AG20443 (cell line): Measurements from ENCODE around the gene SCAI.
"Not testable (repeated sequence)": the region's sequence is repeated elsewhere in the genome, so short reads cannot be mapped to it uniquely, and the experiment has no call there.

Experiments used
- DNase-seq: peaks from one replicate; pipeline ENCODE4 v3.0.0; 2012; ENCODE audit warnings: low spot score, mixed read lengths

SCAI gene

DNA sequence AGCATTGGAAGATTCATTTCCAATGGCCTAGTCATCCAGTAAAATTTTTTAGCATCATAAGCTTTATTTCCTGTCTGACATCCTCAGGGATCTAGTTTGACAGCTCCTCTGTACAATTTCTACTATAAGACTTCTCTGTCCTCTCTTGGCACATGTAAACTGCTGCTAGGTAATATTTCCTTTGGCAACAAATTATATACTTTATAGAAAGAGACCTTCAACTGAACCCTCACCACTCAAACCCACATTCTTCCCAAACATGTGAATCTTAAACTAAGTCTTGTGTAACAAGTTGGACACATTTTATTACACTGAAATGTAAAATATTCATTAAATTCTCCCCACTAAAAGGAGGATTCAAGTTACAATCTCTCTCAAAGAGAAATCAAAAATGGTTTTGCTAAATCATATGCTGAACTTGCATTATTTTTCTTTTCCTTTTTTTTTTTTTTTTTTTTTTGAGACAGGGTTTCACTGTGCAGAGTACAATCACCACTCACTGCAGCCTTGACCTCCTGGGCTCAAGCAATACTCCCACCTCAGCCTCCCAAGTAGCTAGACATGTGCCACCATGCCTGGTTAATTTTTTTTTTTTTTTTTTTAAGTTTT, 36.9 kb downstream of the SCAI start:
- peak; percentile 18 for DNase-seq

DNA sequence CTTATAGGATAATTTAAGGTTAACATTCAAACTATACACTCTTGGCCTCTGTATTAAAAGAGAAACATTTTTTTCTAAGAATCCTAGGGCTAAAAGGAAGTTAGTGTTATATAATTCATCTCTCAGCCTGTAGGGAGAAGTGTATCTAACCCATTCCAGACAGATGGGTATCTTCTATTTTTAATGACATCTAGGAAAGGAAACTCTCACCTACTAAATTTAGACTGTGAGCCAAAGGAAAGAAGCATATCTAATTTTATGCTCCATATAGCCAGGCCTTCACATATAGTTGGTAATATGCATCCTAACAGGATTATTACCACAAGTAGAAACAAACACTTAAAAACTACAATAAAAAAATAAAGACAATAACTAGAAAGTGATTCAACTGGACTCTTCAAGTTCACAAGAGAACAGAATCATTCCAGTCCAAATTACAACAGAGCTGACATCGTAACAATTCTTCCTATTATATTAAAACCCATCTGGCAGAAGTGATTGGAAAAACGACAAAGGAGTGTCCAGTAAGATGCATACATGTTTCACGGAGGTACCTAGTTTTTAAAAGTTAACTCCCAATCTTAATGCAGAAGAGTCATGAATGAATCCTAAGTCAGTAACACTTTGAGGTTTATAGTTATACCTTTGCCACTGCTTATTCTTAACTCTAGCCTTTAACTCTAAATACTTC, 39.4 kb downstream of the SCAI start:
- no peak for DNase-seq

DNA sequence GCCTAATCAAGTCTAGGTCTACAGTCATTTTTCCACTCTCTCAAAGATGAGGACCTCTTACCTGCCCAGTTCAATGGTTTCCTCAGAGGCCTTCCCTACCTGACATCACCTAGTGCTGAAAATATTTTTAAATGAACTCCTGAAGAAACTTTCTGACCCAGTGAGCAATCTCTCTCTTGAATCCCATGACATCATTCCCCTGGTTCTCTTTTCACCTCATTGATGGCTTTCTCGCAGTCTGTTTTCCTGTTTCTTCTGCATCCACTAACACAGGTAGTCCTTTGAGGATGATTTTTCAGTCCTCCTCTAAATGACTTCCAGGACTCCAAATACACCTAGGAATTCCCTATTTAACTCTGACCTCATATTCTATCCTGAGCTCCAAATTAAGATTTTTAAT, 40.3 kb downstream of the SCAI start:
- DNase-seq = no peak

DNA sequence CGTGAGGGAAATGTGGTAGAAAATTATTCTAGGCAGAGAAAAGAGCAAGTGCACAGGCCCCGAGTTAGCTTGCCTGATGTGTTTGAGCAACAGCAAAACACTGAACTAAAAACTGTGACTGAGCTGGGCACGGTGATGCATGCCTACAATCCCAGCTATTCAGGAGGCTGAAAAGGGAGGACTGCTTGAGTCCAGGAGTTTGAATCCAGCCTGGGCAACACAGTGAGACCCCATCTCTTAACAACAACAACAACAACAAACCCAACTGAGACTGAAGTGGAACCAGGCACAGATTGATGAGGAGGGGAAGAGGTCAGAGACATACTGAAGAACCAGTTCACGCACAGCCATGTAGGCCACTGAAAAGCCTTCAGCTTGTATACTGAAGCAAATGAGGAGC, 42.5 kb downstream of the SCAI start:
- no peak for DNase-seq

DNA sequence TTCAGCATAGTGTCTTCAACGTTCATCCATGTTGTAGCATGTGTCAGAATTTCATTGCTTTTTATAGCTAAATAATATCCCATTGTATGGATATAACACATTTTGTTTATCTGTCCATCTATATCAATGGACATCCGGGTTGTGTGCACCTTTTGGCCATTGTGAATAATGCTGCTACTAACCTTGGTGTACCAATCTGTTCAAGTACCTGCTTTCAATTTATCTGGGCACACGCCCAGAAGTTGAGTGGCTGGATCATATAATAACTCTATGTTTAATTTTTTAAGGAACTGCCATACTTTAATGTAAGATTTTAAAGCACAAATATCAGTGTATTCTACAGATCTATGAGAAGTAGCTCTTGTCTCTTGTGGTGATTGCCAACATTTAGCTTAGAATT, 43.5 kb downstream of the SCAI start:
- DNase-seq = no peak

DNA sequence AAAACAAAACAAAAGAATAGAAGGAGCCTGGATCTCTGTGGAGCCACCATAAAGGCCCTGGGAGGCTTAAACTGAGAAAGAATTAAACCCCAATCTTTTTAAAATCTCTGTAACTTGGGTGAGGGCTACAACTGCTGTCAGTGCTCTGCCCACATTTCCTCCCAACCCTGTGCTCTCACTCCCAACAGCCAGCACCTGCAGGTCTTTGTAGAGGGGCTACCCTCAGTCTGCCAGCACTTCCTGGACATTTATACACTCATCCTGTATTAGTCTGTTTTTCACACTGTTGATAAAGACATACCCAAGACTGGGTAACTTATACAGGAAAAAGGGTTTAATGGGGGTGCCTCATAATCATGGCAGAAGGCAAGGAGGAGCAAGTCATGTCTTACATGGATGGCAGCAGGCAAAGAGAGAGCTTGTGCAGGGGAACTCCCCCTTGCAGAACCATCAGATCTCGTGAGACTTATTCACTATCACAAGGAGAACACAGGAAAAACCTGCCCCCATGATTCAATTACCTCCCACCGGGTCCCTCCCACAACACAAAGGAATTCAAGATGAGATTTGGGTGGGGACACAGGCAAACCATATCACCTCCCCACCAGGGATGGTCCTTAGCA, 47.4 kb downstream of the SCAI start:
- DNase-seq = no peak

DNA sequence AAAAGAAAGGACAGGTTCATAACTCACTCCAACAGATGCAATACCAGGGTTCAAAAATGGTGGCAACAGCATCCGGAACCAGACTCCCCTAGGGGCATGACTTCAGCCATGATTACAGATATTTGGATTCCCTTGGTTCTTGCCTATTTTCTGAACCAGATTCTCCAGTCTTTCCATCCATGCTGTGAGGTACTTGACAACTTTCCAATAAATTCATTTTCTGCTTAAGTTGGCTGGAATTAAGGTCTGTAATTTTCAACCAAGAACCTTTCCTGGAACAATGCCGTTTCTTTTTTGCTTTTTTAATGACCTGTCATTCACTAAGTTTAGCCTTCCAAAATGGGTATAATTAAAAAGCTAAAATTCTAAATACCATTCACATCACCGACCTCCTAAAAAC, 52.2 kb downstream of the SCAI start:
- DNase-seq = no peak

DNA sequence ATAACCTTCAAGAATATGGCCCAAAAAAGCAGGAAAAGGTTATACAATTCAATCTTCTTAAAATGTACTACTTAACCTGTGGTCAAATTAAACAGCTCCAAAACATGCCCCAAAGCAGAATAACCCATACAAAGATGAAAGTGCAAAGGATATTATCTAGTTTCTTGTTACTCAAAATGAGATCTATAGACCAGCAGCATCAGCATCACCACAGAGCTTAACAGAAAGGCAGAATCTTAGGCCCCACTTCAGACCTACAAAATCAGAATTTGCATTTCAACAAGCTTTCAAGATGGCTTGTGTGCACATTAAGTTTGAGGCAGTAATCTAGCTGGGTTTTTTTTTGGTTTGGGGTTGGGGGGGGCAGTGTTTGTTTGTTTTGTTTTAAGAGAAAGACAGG, 54.0 kb downstream of the SCAI start:
- DNase-seq = no peak

DNA sequence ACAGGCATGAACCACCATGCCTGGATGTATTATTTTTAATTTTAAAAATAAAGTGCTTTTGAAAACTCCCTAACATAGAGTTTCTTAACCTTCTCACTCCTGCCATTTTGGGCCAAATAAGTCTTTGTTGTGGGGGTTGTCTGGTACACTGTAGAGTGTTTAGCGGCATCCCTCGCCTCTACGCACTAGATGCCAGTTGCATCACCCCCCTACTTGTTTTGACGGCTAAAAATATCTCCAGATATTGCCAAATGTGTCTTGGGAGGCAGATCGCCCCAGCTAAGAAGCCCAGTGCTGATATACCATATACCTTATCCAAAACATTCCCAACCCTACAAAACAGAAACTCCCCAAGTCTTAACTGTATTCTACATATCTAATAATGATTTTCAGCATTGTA, 54.6 kb downstream of the SCAI start:
- no peak for DNase-seq

DNA sequence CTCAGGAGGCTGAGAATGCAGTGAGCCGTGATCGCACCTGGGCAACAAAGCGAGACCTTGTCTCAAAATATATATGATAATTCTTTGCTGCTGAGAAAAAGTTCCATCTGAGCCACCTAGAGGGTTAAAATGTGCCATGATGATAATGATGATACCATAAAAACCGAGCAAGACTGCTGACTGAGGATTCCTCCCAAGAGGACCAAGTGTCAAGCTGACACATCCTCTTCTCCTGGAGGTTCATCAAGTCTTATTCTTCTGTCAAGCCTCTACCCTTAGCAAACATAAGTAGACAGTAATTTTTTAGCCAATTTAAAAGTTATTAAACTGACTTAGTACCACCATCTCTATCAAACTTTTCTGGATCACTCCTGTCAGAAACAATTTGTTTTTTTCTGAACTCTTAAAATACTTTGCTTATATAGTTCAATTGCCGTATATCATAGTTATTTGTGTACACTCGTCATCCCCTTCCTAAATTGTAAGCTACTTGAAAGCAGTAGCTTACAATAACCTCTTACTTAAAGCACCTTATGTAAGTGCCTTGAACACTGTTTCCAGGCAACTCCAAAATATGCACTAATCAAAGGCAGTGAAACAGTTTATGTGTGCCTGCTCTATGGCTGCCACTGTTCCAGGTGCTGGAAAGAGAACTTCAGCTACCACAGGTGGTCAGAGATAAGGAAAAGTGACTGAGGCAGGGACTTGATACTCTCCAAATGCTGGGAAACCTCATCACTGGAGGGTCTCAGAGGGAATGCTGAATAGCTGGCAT, 57.4 kb downstream of the SCAI start:
- no peak for DNase-seq

DNA sequence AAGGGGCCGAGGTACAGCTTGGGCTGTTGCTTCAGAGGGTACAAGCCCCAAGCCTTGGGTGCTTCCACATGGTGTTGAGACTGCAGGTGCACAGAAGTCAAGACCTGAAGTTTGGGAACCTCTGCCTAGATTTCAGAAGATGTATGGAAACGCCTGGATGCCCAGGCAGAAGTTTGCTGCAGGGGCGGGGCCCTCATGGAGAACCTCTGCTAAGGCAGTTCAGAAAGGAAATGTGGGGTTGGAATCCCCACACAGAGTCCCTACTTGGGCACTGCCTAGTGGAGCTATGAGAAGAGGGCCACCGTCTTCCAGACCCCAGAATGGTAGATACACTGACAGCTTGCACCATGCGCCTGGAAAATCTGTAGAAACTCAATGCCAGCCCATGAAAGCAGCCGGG, 61.1 kb downstream of the SCAI start:
- not testable (repeated sequence) for DNase-seq

DNA sequence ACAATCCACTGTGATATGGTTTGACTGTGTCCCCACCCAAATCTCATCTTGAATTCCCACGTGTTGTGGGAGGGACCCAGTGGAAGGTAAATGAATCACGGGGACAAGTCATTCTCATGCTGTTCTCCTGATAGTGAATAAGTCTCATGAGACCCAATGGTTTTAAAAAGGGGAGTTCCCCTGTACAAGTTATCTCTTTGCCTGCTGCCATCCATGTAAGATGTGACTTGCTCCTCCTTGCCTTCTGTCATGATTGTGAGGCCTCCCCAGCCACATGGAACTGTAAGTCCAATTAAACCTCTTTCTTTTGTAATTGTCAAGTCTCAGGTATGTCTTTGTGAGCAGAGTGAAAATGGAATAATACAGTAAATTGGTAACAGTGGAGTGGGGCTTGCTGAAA, 62.5 kb downstream of the SCAI start:
- not testable (repeated sequence) for DNase-seq

DNA sequence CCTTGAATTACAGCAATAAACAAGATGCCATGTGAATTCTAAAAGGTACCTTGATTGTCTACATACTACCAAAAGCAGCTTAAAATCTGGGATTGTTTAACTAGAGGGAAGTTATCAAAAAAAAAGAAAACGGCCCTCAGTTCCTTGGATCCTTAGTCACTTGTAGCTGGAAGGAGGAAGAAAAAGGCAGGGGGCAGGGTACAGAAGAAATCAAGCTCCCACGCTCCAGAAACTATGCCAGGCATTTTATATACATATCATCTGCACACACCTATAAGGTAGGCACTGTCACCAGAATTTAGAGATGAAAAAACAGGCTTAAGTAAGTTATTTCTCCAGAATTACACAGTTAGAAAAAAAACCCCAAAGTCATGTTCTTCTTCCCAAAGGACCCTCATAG, 63.4 kb downstream of the SCAI start:
- DNase-seq = no peak

DNA sequence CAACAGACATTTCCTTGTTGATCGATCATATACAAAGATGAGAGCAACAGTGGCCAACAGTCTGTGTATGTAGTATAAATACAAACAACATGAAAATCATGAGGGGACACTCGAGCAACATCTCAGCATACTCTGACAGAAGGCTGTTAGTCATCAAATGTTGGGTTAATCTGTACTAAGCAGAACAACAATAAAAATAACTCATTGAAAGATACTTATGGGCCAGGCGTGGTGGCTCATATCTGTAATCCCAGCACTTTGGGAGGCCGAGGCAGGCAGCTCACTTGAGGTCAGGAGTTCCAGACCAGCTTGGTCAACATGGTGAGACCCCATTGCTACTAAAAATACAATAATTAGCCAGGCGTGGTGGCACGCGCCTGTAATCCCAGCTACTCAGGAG, 67.3 kb downstream of the SCAI start:
- no peak for DNase-seq

DNA sequence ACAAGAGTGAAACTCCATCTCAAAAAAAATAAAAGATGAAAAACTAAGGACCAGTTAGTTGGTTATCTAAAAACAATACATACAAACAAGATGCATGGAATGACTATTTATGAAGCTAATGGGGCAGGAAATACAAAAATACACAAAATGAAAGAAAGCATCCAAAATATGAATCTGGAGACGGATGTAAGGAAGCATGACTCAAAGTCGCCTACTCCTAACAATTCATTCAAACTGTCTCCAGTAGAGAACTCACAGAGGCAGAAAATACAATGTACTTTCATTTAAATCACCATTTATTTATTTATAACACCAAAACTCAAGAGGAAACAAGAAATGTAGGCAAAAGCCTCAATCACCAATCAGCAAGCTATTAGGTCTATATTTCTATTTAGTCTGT, 68.4 kb downstream of the SCAI start:
- DNase-seq = no peak

DNA sequence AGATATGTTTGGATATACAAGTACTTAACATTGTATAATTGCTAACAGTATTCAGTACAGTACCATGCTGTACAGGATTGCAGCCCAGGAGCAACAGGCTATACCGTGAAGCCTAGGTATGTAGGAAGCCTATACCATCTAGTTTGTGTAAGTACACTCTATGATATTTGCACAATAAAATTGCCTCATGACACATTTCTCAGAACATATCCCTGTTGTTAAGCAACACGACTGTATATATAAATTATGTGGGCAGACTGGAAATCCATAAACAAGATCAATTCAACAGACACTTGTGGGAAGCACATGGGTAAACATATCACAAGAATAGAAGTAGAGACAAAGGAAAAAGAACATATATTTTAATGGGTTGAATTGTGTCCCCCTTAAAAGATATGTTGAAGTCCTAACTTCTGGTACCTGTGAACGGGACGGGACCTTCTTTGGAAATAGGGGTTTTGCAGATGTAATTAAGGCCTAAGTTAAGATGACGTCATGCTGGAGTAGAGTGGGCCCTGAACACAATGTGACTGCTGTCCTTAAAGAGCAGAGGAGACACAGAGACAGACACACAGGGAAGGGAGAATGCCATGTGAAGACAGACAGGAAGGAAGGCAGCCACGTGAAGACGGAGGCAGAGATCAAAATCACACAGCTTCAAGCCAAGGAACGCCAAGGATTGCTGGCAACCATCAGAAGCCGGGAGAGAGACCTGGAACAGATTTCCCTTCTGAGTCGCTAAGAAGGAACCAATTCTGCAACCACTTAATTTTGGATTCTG, 76.3 kb downstream of the SCAI start:
- peak; percentile 29 for DNase-seq

DNA sequence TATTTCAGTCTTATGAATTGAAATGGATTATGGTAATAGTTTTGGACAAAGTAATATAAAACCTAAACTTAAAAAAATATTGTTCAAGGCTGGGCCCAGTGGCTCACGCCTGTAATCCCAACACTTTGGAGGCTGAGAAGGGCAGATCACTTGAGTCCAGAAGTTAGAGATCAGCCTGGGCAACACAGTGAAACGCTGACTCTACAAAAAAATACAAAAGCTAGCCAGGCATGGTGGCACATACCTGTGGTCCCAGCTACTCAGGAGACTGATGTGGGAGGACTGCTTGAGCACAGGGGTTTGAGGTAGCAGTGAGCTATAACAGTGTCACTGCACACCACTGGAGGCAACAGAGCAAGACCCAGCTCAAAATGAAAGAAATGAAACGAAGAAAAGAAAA, 81.9 kb downstream of the SCAI start:
- no peak for DNase-seq

DNA sequence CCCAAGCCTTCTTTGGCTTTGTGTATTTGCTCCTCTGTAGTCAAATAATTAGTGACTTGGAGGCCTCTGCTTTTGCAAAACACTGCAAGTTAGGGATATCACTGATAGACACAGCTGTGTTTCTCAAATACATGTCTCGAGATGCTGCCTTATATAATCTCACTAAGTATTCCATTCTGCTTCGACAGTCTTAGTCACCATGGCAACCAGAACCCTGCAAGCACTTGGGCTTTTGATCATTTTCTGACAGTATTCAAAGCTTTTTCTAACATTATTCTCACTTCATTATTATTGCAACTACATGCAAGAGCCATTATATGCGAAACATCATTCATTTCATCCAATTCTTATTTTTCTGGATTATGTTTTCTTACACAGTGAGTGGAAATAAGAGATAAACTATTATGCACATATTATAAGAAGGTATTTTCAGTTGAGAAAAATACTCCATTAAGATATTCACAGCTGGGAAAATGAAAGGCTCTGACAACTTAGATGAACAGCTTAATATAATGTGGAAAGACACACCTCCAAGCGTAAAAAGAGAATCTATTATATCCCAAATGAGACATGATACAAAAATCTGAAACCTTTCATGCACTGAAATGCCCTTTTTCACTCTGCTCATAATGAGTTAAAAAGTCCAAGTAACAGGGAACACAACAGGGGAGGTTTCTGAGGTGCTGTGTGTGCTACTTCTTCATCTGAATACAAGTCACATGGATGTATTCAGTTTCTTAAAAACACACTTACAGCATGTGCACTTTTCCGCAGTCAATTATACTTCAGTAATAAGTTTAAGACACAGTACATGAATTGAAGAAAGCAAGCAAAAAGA, 93.9 kb downstream of the SCAI start:
- no peak for DNase-seq

DNA sequence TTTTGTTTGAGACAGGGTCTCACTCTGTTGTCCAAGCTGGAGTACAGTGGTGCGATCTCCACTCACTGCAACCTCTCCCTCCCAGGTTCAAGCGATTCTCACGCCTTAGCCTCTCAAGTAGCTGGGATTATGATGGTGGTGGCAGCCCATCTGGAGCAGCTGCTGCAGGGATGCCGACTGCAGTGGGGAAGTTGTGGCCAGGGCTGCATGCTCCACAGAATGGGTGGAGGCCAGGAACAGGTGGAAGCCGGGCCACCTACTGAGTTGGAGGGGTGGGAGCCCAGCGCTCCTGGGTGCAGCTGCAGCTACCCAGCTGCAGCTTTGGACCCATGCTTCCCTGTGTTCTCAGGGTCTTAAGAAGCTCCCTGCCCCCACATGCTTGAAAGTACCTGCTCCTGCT, 99.7 kb downstream of the SCAI start:
- no peak for DNase-seq

DNA sequence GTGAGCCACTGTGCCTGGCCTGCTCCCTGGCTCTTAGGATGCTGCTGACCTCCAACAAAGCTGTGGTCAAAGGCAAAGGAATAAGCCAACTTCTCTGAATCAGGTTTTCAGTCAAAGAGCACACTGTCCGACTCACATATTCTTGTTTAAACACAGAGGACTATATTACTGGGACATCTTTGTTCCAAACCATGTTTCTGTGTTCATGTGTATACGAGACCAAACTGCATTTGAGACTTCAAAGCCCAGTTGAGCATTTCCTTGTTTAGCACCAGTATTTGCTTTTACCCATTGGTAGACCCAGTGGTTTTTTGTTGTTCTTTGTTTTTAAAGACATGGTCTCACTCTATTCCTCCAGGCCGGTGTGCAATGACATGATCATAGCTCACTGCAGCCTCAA, 100.2 kb downstream of the SCAI start:
- no peak for DNase-seq

DNA sequence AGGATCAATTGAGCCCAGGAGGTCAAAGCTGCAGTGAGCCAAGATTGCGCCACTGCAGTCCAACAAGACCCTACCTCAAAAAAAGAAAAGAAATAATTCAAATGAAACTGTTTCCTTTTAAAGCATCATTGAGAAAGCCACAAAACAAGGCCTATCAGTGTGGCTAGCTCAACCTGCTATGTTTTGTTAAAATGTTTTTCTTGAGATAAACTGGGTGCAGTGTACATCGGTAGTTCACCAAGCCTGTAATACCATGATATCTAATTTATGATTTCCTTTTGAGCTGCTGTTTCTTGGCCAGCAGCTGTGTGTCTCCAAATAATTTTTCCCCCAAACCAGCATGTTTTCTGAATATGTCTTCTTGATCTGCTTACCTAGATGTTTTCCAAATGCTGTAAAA, 105.2 kb downstream of the SCAI start:
- DNase-seq = no peak
